Muscle layer of duodenum (tissue), 2 donors: ENCODE data around the gene CCDC175.

Experiments
- H3K27ac ChIP-seq: one replicate; pipeline ENCODE4 v1.7.0; 2013; ENCODE audit warnings: mild to moderate bottlenecking, low read length
- H3K27me3 ChIP-seq: one replicate; pipeline ENCODE4 v1.7.0; 2013; ENCODE audit warnings: low read depth, mild to moderate bottlenecking, control low read depth, low read length
- H3K36me3 ChIP-seq, 2 donors: one replicate each; pipeline ENCODE4 v1.7.0; 2013; ENCODE audit warnings: low read length in 2 of 2, control low read depth in 1 of 2, mild to moderate bottlenecking in 1 of 2; ENCODE audit not compliant: insufficient read depth in 2 of 2, control insufficient read depth in 1 of 2
- H3K4me1 ChIP-seq, 2 donors: one replicate each; pipeline ENCODE4 v1.7.0; 2013; ENCODE audit warnings: low read length in 2 of 2, mild to moderate bottlenecking in 2 of 2, control low read depth in 1 of 2, moderate library complexity in 1 of 2; ENCODE audit not compliant: insufficient read depth in 2 of 2, control insufficient read depth in 1 of 2
- H3K4me3 ChIP-seq, 2 donors: one replicate each; pipeline ENCODE4 v1.7.0; 2013; ENCODE audit warnings: low read length in 2 of 2, low read depth in 1 of 2, mild to moderate bottlenecking in 1 of 2
- H3K9me3 ChIP-seq, 2 donors: one replicate each; pipeline ENCODE4 v1.7.0; 2013; ENCODE audit warnings: low read length in 2 of 2, control low read depth in 1 of 2, mild to moderate bottlenecking in 1 of 2; ENCODE audit not compliant: control insufficient read depth in 1 of 2
- donor health status: healthy.

The CCDC175 gene

GRCh38 chr14:59582845-59583509 is 6.4 kb upstream of the CCDC175 start:
- Histone ChIP-seq H3K9me3 (no peaks in the 10 kb centered on the region), H3K27me3 (no peaks in the 10 kb centered on the region), H3K27ac (no peak overlapping the region), H3K4me3 (no peak overlapping the region), H3K36me3 (no peaks in the 10 kb centered on the region), H3K4me1 (no peaks in the 10 kb centered on the region)

- H3K4me1 ChIP-seq = no peaks in the 10 kb centered on the region
- no peaks in the 10 kb centered on the region for H3K36me3 ChIP-seq
- H3K27ac ChIP-seq = no peak overlapping the region
- no peak overlapping the region for H3K4me3 ChIP-seq
- no peaks in the 10 kb centered on the region for H3K9me3 ChIP-seq
- no peaks in the 10 kb centered on the region for H3K27me3 ChIP-seq
Measured at GRCh38 chr14:59582161-59582560, 5.5 kb upstream of the CCDC175 start.

- H3K9me3 ChIP-seq = no peaks in the 10 kb centered on the region
- H3K4me3 ChIP-seq = no peak overlapping the region
- H3K27ac ChIP-seq = no peak overlapping the region
- no peaks in the 10 kb centered on the region for H3K27me3 ChIP-seq
- H3K4me1 ChIP-seq = peaks cover 0 to 7% of the 10 kb centered on the region in 2 donors
- no peaks in the 10 kb centered on the region for H3K36me3 ChIP-seq
Measured at GRCh38 chr14:59580911-59581310, 4.3 kb upstream of the CCDC175 start.

- Histone ChIP-seq H3K36me3 (no peaks in the 10 kb centered on the region), H3K27ac (no peak overlapping the region), H3K4me3 (no peak overlapping the region), H3K27me3 (no peaks in the 10 kb centered on the region), H3K9me3 (no peaks in the 10 kb centered on the region), H3K4me1 (no peaks in the 10 kb centered on the region)
Measured at GRCh38 chr14:59570122-59570521, 6.5 kb downstream of the CCDC175 start.

- no peak overlapping the region for H3K4me3 ChIP-seq
- no peaks in the 10 kb centered on the region for H3K9me3 ChIP-seq
- no peaks in the 10 kb centered on the region for H3K4me1 ChIP-seq
- H3K27me3 ChIP-seq = no peaks in the 10 kb centered on the region
- H3K27ac ChIP-seq = no peak overlapping the region
- H3K36me3 ChIP-seq = no peaks in the 10 kb centered on the region
Measured at GRCh38 chr14:59566725-59567124, 9.9 kb downstream of the CCDC175 start.

- Histone ChIP-seq H3K27me3 (no peaks in the 10 kb centered on the region), H3K4me1 (no peaks in the 10 kb centered on the region), H3K9me3 (no peaks in the 10 kb centered on the region), H3K4me3 (no peak overlapping the region), H3K36me3 (no peaks in the 10 kb centered on the region), H3K27ac (no peak overlapping the region)
Measured at GRCh38 chr14:59566296-59566695, 10.3 kb downstream of the CCDC175 start.

- Histone ChIP-seq H3K27me3 (no peaks in the 10 kb centered on the region), H3K9me3 (no peaks in the 10 kb centered on the region), H3K36me3 (no peaks in the 10 kb centered on the region), H3K4me3 (no peak overlapping the region), H3K27ac (no peak overlapping the region), H3K4me1 (no peaks in the 10 kb centered on the region)
Measured at GRCh38 chr14:59565087-59565486, 11.5 kb downstream of the CCDC175 start.

GRCh38 chr14:59564366-59564765 is 12.2 kb downstream of the CCDC175 start:
- H3K36me3 ChIP-seq = no peaks in the 10 kb centered on the region

GRCh38 chr14:59547310-59547709 is 29.3 kb downstream of the CCDC175 start:
- no peaks in the 10 kb centered on the region for H3K27me3 ChIP-seq
- H3K4me3 ChIP-seq = no peak overlapping the region
- H3K27ac ChIP-seq = no peak overlapping the region
- peaks cover 0 to 6% of the 10 kb centered on the region in 2 donors for H3K9me3 ChIP-seq
- H3K36me3 ChIP-seq = no peaks in the 10 kb centered on the region
- no peaks in the 10 kb centered on the region for H3K4me1 ChIP-seq

More at GRCh38 chr14:59564366-59564765, 12.2 kb downstream of the CCDC175 start:
- no peaks in the 10 kb centered on the region for H3K9me3 ChIP-seq
- no peaks in the 10 kb centered on the region for H3K4me1 ChIP-seq
- H3K4me3 ChIP-seq = no peak overlapping the region
- H3K27me3 ChIP-seq = no peaks in the 10 kb centered on the region
- H3K27ac ChIP-seq = no peak overlapping the region

GRCh38 chr14:59543873-59544272 is 32.7 kb downstream of the CCDC175 start:
- H3K27me3 ChIP-seq = no peaks in the 10 kb centered on the region
- H3K36me3 ChIP-seq = no peaks in the 10 kb centered on the region
- H3K4me1 ChIP-seq = no peaks in the 10 kb centered on the region
- no peak overlapping the region for H3K27ac ChIP-seq
- H3K4me3 ChIP-seq = no peak overlapping the region
- no peaks in the 10 kb centered on the region for H3K9me3 ChIP-seq

- no peaks in the 10 kb centered on the region for H3K36me3 ChIP-seq
- no peak overlapping the region for H3K4me3 ChIP-seq
- no peaks in the 10 kb centered on the region for H3K4me1 ChIP-seq
- H3K27me3 ChIP-seq = no peaks in the 10 kb centered on the region
- no peaks in the 10 kb centered on the region for H3K9me3 ChIP-seq
- no peak overlapping the region for H3K27ac ChIP-seq
Measured at GRCh38 chr14:59541731-59542130, 34.9 kb downstream of the CCDC175 start.

GRCh38 chr14:59540852-59541251 is 35.8 kb downstream of the CCDC175 start:
- Histone ChIP-seq H3K27ac (no peak overlapping the region), H3K27me3 (no peaks in the 10 kb centered on the region), H3K36me3 (no peaks in the 10 kb centered on the region), H3K4me1 (no peaks in the 10 kb centered on the region), H3K9me3 (no peaks in the 10 kb centered on the region), H3K4me3 (no peak overlapping the region)
